Endodermal cell (in vitro differentiated cells): ENCODE results near the gene PACS1. TPM values are rescaled to one million over a fixed set of nuclear protein-coding genes. Genes with fewer than 3 reads are reported as not detected.

Source experiments
- DNase-seq: peaks from one replicate; pipeline ENCODE4 v3.0.0-alpha.2; 2017
- H3K27ac ChIP-seq: 2 replicates; pipeline ENCODE4 v1.5.1; 2013; ENCODE audit warnings: mild to moderate bottlenecking, low read depth, low read length, moderate library complexity
- H3K27me3 ChIP-seq: 2 replicates; pipeline ENCODE4 v1.6.1; 2013; ENCODE audit warnings: mild to moderate bottlenecking, low read length, moderate library complexity; ENCODE audit not compliant: insufficient read depth, control insufficient read depth, poor library complexity, severe bottlenecking
- H3K36me3 ChIP-seq: 2 replicates; pipeline ENCODE4 v1.7.0; 2013; ENCODE audit warnings: mild to moderate bottlenecking, low read length, moderate library complexity; ENCODE audit not compliant: control insufficient read depth, insufficient read depth
- H3K4me1 ChIP-seq: one replicate; pipeline ENCODE4 v1.7.0; 2013; ENCODE audit warnings: low read length; ENCODE audit not compliant: control insufficient read depth, insufficient read depth
- H3K4me3 ChIP-seq: 2 replicates; pipeline ENCODE4 v1.5.1; 2013; ENCODE audit warnings: mild to moderate bottlenecking, low read length, moderate library complexity
- H3K9ac ChIP-seq: 2 replicates; pipeline ENCODE4 v1.6.1; 2013; ENCODE audit warnings: mild to moderate bottlenecking, low read length, moderate library complexity; ENCODE audit not compliant: poor library complexity, severe bottlenecking; ENCODE audit errors: extremely low read depth
- H3K9me3 ChIP-seq: 2 replicates; pipeline ENCODE4 v1.6.1; 2013; ENCODE audit warnings: mild to moderate bottlenecking, low read length, moderate library complexity; ENCODE audit not compliant: control insufficient read depth
- H3K27ac Mint-ChIP-seq: 2 replicates; pipeline ENCODE4 v1.8.0; 2020; ENCODE audit warnings: mixed read lengths
- H3K27me3 Mint-ChIP-seq: 2 replicates; pipeline ENCODE4 v1.8.0; 2021; ENCODE audit warnings: mild to moderate bottlenecking, mixed read lengths; ENCODE audit not compliant: insufficient read depth
- H3K36me3 Mint-ChIP-seq: 2 replicates; pipeline ENCODE4 v1.8.0; 2020; ENCODE audit warnings: low read depth, mixed read lengths
- H3K4me1 Mint-ChIP-seq: 2 replicates; pipeline ENCODE4 v1.8.0; 2020; ENCODE audit warnings: mixed read lengths
- H3K4me3 Mint-ChIP-seq: 2 replicates; pipeline ENCODE4 v1.8.0; 2020; ENCODE audit warnings: mild to moderate bottlenecking, moderate library complexity, mixed read lengths
- H3K9me3 Mint-ChIP-seq: 2 replicates; pipeline ENCODE4 v1.8.0; 2020; ENCODE audit warnings: mild to moderate bottlenecking, mixed read lengths
- WGBS, 2 experiments: methylation state at CpG; one replicate each; pipeline versions ENCODE4 v1.1.5 to v1.1.7; 2013; ENCODE audit warnings: missing lambda C conversion rate in 2 of 2, mixed read lengths in 1 of 2; ENCODE audit not compliant: insufficient coverage in 1 of 2, insufficient read length in 1 of 2; 5-methylcytosine and 5-hydroxymethylcytosine counted together
- total RNA-seq, 2 donors: library from RNA; stranded (reverse); fragmentation: NEBNext Ultra II Directional in 1 of 2; extraction: Animal tissue kit (Norgen Biotek cat#: 25700) in 1 of 2; gene quantifications; 2 replicates in 1 of 2; 3 replicates in 1 of 2; pipeline ENCODE4 v1.2.1, GENCODE V29; 2021
- TF ChIP-seq, protein P1 (sequence below): fragments of 200-600 bp; sonication (generic); conservative IDR thresholded peaks from 2 replicates; pipeline ENCODE4 v1.5.0; 2021; ENCODE audit warnings: antibody characterized with exemption, mild to moderate bottlenecking

PACS1 gene
- total RNA-seq, 2 donors from 2014 or later, result 67.0 to 67.1 TPM

DNA sequence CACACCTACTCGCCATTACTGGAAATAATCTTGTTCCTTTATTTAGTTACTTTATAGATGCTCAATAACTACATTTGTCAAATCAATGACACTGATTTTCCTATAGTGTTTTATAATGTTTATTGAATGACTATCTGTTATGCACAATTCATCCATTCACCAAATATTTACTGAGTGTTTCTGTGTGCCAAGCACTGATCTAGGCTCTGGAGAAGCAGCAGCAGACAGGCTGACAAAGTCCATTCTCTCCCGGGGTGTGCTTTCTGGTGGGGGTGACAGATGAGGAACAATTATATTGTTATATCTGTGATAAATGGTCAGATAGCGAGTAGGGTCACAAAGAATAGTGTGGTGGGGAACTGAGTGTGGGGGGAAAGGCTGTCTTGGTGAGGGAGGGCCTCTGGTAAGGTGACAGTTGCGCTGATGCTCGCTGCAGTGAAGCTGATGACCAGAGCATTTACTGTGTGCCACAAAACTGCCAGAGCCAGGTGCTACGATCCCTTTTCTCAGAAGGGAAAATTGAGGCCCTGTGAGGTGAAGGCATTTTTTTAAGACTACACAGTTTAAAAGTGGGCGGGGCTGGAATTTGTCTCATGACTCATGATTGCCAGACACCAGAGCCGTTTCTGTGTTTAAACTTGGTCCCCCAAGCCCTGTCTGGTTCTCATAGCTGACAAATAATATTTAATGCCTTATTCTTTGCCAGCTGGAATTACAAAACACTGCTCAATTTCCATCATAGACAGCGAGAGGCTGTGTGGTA is 10.2 kb downstream of the PACS1 start:
- peaks cover 49% of the 10 kb centered on the region for H3K4me1 Mint-ChIP-seq
- WGBS, 2 experiments, result 91 to 94% methylated on average over 7 to 8 of the region's 9 CpGs
- H3K9ac ChIP-seq, result no peak overlapping the region
- no peak overlapping the region for H3K4me3 ChIP-seq
- no peak overlapping the region for H3K27ac ChIP-seq
- H3K27me3 ChIP-seq, result no peaks in the 10 kb centered on the region
- H3K4me1 ChIP-seq, result no peaks in the 10 kb centered on the region
- no peaks in the 10 kb centered on the region for H3K27me3 Mint-ChIP-seq
- no peak overlapping the region for H3K4me3 Mint-ChIP-seq
- H3K9me3 ChIP-seq, result no peaks in the 10 kb centered on the region
- TF ChIP-seq, protein P1, sequence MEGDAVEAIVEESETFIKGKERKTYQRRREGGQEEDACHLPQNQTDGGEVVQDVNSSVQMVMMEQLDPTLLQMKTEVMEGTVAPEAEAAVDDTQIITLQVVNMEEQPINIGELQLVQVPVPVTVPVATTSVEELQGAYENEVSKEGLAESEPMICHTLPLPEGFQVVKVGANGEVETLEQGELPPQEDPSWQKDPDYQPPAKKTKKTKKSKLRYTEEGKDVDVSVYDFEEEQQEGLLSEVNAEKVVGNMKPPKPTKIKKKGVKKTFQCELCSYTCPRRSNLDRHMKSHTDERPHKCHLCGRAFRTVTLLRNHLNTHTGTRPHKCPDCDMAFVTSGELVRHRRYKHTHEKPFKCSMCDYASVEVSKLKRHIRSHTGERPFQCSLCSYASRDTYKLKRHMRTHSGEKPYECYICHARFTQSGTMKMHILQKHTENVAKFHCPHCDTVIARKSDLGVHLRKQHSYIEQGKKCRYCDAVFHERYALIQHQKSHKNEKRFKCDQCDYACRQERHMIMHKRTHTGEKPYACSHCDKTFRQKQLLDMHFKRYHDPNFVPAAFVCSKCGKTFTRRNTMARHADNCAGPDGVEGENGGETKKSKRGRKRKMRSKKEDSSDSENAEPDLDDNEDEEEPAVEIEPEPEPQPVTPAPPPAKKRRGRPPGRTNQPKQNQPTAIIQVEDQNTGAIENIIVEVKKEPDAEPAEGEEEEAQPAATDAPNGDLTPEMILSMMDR, result no peak
- H3K36me3 Mint-ChIP-seq, result peaks cover 22% of the 10 kb centered on the region
- DNase-seq, result no peak
- no peaks in the 10 kb centered on the region for H3K9me3 Mint-ChIP-seq
- H3K27ac Mint-ChIP-seq, result no peak overlapping the region
- peaks cover 34% of the 10 kb centered on the region for H3K36me3 ChIP-seq

- Mint-ChIP-seq H3K4me3 (no peak overlapping the region), H3K36me3 (peaks cover 15% of the 10 kb centered on the region), H3K4me1 (peaks cover 49% of the 10 kb centered on the region), H3K27ac (no peak overlapping the region), H3K9me3 (no peaks in the 10 kb centered on the region), H3K27me3 (no peaks in the 10 kb centered on the region)
- TF ChIP-seq, protein P1, result no peak
- WGBS, 2 experiments, result 89 to 96% methylated on average over 3 to 5 of the region's 5 CpGs
- H3K9ac ChIP-seq, result no peak overlapping the region
- no peak overlapping the region for H3K4me3 ChIP-seq
- H3K36me3 ChIP-seq, result peaks cover 24% of the 10 kb centered on the region
- no peaks in the 10 kb centered on the region for H3K27me3 ChIP-seq
- no peak overlapping the region for H3K27ac ChIP-seq
- H3K9me3 ChIP-seq, result no peaks in the 10 kb centered on the region
- DNase-seq, result no peak
- H3K4me1 ChIP-seq, result no peaks in the 10 kb centered on the region
Measured at GRCh38 chr11:66081505-66081904, 11.4 kb downstream of the PACS1 start.

GRCh38 chr11:66082946-66083698 is 13.1 kb downstream of the PACS1 start:
- Mint-ChIP-seq H3K4me1 (peaks cover 52% of the 10 kb centered on the region), H3K36me3 (peaks cover 4% of the 10 kb centered on the region), H3K27ac (no peak overlapping the region), H3K4me3 (no peak overlapping the region), H3K27me3 (no peaks in the 10 kb centered on the region), H3K9me3 (no peaks in the 10 kb centered on the region)
- no peak for DNase-seq
- Histone ChIP-seq H3K4me1 (no peaks in the 10 kb centered on the region), H3K9me3 (no peaks in the 10 kb centered on the region), H3K27ac (no peak overlapping the region), H3K36me3 (peaks cover 14% of the 10 kb centered on the region), H3K9ac (no peak overlapping the region), H3K27me3 (no peaks in the 10 kb centered on the region), H3K4me3 (peak overlapping the region; percentile 41)
- TF ChIP-seq, protein P1, result no peak
- 99 to 100% methylated on average over 2 to 4 of the region's 4 CpGs for WGBS, 2 experiments
